Measurements from ENCODE around the gene MICAL3. TPM values are rescaled to one million over a fixed set of nuclear protein-coding genes. Genes with fewer than 3 reads are reported as not detected.

Gene MICAL3
- total and polyA plus RNA-seq, 7 donors = 9.6 to 94.2 (median 35.0) TPM

DNA sequence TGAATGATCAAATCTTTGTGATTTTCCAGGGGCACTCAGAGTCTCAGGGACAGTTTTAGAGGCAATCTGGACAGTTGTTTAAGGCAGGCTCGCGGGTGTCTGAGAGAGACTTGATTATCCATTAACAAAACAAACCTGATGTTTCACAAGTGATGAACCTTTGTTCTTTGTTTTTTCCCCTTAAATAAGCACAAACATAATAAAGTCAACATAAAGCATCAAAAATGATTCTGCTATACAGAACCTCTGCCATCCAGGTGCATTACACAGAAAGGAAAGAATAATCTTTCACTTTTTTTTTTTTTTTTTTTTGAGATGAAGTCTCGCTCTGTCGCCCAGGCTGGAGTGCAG is 263.2 kb downstream of the MICAL3 start:
- TF ChIP-seq EP300 (IDR thresholded peaks at IDR 0.05) (no peak), POLR2AphosphoS5 (IDR thresholded peaks at IDR 0.05) (no peak), POLR2A (IDR thresholded peaks at IDR 0.05) (no peak)
- TF ChIP-seq, protein P1, sequence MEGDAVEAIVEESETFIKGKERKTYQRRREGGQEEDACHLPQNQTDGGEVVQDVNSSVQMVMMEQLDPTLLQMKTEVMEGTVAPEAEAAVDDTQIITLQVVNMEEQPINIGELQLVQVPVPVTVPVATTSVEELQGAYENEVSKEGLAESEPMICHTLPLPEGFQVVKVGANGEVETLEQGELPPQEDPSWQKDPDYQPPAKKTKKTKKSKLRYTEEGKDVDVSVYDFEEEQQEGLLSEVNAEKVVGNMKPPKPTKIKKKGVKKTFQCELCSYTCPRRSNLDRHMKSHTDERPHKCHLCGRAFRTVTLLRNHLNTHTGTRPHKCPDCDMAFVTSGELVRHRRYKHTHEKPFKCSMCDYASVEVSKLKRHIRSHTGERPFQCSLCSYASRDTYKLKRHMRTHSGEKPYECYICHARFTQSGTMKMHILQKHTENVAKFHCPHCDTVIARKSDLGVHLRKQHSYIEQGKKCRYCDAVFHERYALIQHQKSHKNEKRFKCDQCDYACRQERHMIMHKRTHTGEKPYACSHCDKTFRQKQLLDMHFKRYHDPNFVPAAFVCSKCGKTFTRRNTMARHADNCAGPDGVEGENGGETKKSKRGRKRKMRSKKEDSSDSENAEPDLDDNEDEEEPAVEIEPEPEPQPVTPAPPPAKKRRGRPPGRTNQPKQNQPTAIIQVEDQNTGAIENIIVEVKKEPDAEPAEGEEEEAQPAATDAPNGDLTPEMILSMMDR (IDR thresholded peaks at IDR 0.05) = no peak
- Histone ChIP-seq H3K4me3 (no peak overlapping the region), H3K27me3 (no peaks in the 10 kb centered on the region), H3K9me3 (no peaks in the 10 kb centered on the region), H3K27ac (no peak overlapping the region), H3K4me1 (peaks cover 0 to 8% (median 4%) of the 10 kb centered on the region in 4 donors), H3K36me3 (no peaks in the 10 kb centered on the region)
- 24 to 64% methylated on average over 2 of the region's 4 CpGs for WGBS, 2 donors
- DNase-seq = no peak
- intact Hi-C loops (cut with DNase I) = no loop called here

DNA sequence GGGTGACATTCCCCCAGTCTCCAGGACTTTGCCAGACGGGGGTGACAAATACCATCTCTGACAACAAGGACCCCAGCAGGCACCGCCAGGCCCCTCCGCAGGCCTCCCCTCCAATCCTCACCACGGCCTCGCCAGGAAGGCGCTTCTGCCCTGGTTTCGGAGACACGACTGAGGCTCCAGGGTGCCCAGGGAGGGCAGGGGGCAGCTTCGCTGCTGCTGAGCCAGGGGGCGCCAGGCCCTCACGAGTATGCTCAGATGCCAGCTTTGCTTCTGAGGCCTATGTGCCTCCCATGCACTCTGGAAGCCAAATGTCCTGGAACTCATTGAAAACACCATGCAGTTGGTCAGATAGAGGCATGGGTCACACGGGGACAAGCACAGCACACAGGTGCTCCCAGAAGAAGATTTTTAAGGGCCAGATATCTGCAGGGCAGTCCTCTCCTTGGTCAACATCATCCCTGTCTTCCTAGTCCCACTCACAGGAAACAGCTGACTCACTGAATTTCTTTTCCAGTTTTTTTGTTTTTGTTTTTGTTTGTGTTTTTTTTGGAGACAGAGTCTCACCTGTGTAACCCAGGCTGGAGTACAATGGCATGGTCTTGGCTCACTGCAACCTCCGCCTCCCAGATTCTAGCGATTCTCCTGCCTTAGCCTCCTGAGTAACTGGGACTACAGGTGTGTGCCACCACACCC is 270.0 kb downstream of the MICAL3 start:
- Histone ChIP-seq H3K27me3 (no peaks in the 10 kb centered on the region), H3K4me1 (no peaks in the 10 kb centered on the region), H3K9me3 (no peaks in the 10 kb centered on the region), H3K4me3 (no peak overlapping the region), H3K27ac (no peak overlapping the region), H3K36me3 (no peaks in the 10 kb centered on the region)
- DNase-seq = no peak
- no peak for TF ChIP-seq POLR2A (IDR thresholded peaks at IDR 0.05)
- TF ChIP-seq, protein P1 (IDR thresholded peaks at IDR 0.05) = no peak
- no peak for TF ChIP-seq POLR2AphosphoS5 (IDR thresholded peaks at IDR 0.05)
- TF ChIP-seq EP300 (IDR thresholded peaks at IDR 0.05) = no peak
- 93 to 94% methylated on average over 14 of the region's 14 CpGs for WGBS, 2 donors
- intact Hi-C loops (cut with DNase I) = no loop called here

DNA sequence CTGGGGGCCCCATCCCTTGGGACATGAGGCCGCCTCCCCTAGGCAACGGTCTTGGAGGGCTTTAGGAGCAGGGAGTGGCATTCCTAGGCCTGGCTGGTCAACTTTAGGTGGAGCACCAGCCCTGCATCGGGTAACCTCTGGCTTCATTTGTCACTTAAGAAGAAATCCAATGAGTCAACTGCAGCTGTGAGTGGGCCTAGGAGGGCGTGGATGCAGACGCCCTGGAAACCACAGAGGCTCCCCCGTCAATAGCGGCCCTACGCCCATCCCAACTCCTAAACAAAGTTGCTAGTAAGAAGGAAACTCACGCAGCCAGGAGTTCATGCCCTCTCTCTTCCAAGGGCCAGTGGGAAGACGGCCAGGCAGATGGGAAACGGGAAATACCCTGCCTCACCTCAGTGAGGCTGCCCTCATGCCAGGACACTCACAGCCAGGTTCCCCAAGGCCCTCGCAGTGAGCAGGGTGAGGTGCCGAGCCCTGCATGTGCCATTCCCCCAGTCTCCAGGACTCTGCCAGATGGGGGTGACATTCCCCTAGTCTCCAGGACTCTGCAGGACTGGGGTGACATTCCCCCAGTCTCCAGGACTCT is 270.9 kb downstream of the MICAL3 start:
- DNase-seq = no peak

DNA sequence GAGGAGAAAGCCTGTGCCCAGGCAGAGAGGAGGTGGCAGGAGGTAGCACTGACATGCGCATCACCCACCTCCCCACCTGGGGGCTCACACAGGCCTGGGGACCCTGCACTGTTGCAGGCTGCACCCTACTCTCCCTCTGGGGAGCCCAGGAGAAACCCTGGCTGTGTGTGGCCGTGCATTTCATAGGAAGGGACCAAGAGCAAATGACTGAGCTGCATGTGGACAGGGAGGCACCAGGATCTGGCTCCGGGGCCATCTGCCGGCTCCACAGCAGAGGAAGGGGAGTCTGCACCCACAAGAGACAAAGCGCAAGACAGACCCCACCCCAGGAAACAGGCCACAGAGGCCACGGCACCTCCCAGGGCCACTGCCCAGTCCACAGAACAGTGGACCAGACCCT is 272.8 kb downstream of the MICAL3 start:
- Histone ChIP-seq H3K4me3 (no peak overlapping the region), H3K9me3 (no peaks in the 10 kb centered on the region), H3K36me3 (no peaks in the 10 kb centered on the region), H3K27me3 (no peaks in the 10 kb centered on the region), H3K4me1 (no peaks in the 10 kb centered on the region), H3K27ac (no peak overlapping the region)
- intact Hi-C loops (cut with DNase I) = no loop called here
- TF ChIP-seq EP300 (IDR thresholded peaks at IDR 0.05) = no peak
- WGBS, 2 donors = 79 to 80% methylated on average over 6 of the region's 6 CpGs
- DNase-seq = no peak

More for the DNA sequence above, 270.9 kb downstream of the MICAL3 start:
- WGBS, 2 donors = 89% methylated on average over 13 of the region's 13 CpGs
- TF ChIP-seq, protein P1 (IDR thresholded peaks at IDR 0.05) = no peak
- no peak for TF ChIP-seq POLR2A (IDR thresholded peaks at IDR 0.05)
- Histone ChIP-seq H3K9me3 (no peaks in the 10 kb centered on the region), H3K4me3 (no peak overlapping the region), H3K4me1 (no peaks in the 10 kb centered on the region), H3K36me3 (no peaks in the 10 kb centered on the region), H3K27me3 (no peaks in the 10 kb centered on the region), H3K27ac (no peak overlapping the region)
- intact Hi-C loops (cut with DNase I) = no loop called here

DNA sequence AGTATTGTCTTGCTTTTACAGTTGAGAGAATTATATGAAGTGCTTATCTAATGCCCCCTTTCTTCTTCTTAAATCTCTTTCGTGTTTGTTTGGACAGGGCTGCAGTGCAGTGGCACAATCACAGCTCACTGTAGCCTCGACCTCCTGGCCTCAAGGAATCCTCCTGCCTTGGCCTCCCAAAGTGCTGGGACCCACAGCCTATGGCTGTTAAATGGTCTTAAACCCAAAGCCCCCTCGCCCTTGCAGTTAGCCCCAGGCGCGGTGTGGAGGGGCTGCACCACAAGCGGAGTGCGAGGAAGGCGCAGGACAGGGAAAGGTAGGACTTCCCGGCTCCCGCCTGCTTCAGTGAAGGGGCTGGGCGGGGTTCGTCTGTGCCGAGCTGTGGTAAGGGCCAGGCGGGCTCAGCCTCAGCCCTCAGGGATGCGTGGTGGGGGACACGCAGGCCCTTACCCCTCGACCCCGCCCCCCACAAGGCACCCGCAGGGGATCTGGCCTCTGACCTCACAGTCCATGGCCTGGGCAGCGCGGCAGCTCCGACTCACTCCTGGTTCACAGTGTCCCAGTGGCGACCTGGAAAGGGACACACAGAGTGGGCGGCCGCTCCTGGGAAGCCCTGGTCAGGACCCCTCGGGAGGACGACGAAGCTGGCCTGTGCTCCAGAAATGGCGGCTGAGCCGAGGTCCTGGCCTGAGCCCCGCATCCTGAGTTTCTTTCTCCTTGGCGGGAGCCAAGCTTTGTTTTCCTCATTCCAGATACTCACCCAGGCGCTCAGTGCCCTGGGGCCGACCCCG is 274.6 kb downstream of the MICAL3 start:
- H3K9me3 ChIP-seq = no peaks in the 10 kb centered on the region
- intact Hi-C loops (cut with DNase I) = loop anchor here (10.0 kb wide), 1 partner anchor 325 kb away; the partner anchor contains the start of gene PEX26
- no peak for DNase-seq
- 92 to 94% methylated on average over 35 of the region's 35 CpGs for WGBS, 2 donors
- TF ChIP-seq POLR2AphosphoS5 (IDR thresholded peaks at IDR 0.05) (no peak), POLR2A (IDR thresholded peaks at IDR 0.05) (no peak), EP300 (IDR thresholded peaks at IDR 0.05) (no peak)
- TF ChIP-seq, protein P1 (IDR thresholded peaks at IDR 0.05) = no peak
- no peak overlapping the region for H3K27ac ChIP-seq
- no peak overlapping the region for H3K4me3 ChIP-seq
- no peaks in the 10 kb centered on the region for H3K36me3 ChIP-seq
- no peaks in the 10 kb centered on the region for H3K4me1 ChIP-seq
- no peaks in the 10 kb centered on the region for H3K27me3 ChIP-seq
